ENCODE data around the gene ST6GAL1.
A peak's percentile ranks its signal among the peaks of the same experiment; 100 is the strongest.

ST6GAL1 gene

GRCh38 chr3:186973702-186974101 lies 43.4 kb downstream of the ST6GAL1 start:
- DNase-seq, result no peak

GRCh38 chr3:186974824-186975313 lies 44.5 kb downstream of the ST6GAL1 start:
- no peak for DNase-seq

GRCh38 chr3:186975726-186976125 lies 45.4 kb downstream of the ST6GAL1 start:
- no peak for DNase-seq

GRCh38 chr3:186976837-186977750 lies 46.8 kb downstream of the ST6GAL1 start:
- no peak for DNase-seq

GRCh38 chr3:186978712-186979111 lies 48.4 kb downstream of the ST6GAL1 start:
- DNase-seq, result no peak

- DNase-seq, result no peak
Measured at GRCh38 chr3:186979852-186980251, 49.5 kb downstream of the ST6GAL1 start.

- no peak for DNase-seq
Measured at GRCh38 chr3:186980989-186981388, 50.7 kb downstream of the ST6GAL1 start.

- DNase-seq, result no peak
Measured at GRCh38 chr3:186983659-186984058, 53.3 kb downstream of the ST6GAL1 start.

- no peak for DNase-seq
Measured at GRCh38 chr3:186984064-186984463, 53.7 kb downstream of the ST6GAL1 start.

GRCh38 chr3:186985661-186986364 lies 55.5 kb downstream of the ST6GAL1 start:
- peak; percentile 61 to 79 for DNase-seq

- DNase-seq, result no peak
Measured at GRCh38 chr3:186986406-186986805, 56.1 kb downstream of the ST6GAL1 start.

- peak; percentile 56 to 59 for DNase-seq
Measured at GRCh38 chr3:186986816-186987215, 56.5 kb downstream of the ST6GAL1 start.

- DNase-seq, result no peak
Measured at GRCh38 chr3:186988806-186989205, 58.5 kb downstream of the ST6GAL1 start.

- no peak for DNase-seq
Measured at GRCh38 chr3:186989429-186989828, 59.1 kb downstream of the ST6GAL1 start.

GRCh38 chr3:186990277-186990676 lies 60.0 kb downstream of the ST6GAL1 start:
- no peak for DNase-seq

- peak in 1 of 2 donors; percentile 73 for DNase-seq
Measured at GRCh38 chr3:186990878-186991308, 60.6 kb downstream of the ST6GAL1 start.

GRCh38 chr3:186991470-186991869 lies 61.1 kb downstream of the ST6GAL1 start:
- no peak for DNase-seq

- peak in 1 of 2 donors; percentile 49 for DNase-seq
Measured at GRCh38 chr3:186992096-186992495, 61.8 kb downstream of the ST6GAL1 start.

- no peak for DNase-seq
Measured at GRCh38 chr3:186993210-186993782, 63.0 kb downstream of the ST6GAL1 start.

GRCh38 chr3:186994000-186994955 lies 64.0 kb downstream of the ST6GAL1 start:
- no peak for DNase-seq

GRCh38 chr3:186996356-186996755 lies 66.0 kb downstream of the ST6GAL1 start:
- DNase-seq, result no peak

GRCh38 chr3:186997061-186997460 lies 66.7 kb downstream of the ST6GAL1 start:
- peak in 1 of 2 donors; percentile 55 for DNase-seq

Measured in inflammatory macrophage treated with lipopolysaccharide for 1 hour (primary cell).